Skin epidermis (tissue), 12 donors: ENCODE measurements around the gene PKP1.

Experiments used
- H3K27ac ChIP-seq, 21 experiments: fragments of 200-600 bp; sonication (generic) in 11 of 21; one replicate each; pipeline ENCODE4 v1.5.0; 2020; ENCODE audit warnings: mild to moderate bottlenecking in 3 of 21, inconsistent platforms in 2 of 21, moderate library complexity in 2 of 21
- H3K4me3 ChIP-seq, 7 experiments: fragments of 200-600 bp; sonication (generic) in 2 of 7; one replicate each; pipeline ENCODE4 v1.5.0; 2020; ENCODE audit warnings: inconsistent platforms in 2 of 7, mild to moderate bottlenecking in 2 of 7, moderate library complexity in 1 of 7

The PKP1 gene

DNA sequence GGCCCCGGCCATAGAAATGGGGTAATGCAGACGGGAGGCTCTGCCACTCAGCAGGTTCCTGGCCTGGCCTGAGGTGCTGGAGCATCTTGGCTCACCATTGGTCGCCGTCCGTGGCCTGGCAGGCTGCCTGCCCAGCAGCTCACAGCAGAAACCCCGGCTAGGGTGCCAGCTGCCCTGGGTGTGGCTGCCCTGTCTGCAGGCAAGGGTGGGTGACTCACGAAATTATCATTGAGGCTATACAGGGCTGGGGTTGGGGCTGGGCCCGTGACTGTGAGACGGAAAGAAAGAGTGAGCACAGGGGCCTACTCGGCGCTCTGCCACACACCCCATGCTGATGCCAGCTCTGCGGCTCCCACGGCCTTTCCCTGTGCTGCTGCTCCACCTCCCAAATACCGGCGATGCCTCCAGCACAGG, 8.0 kb upstream of the PKP1 start:
- H3K4me3 ChIP-seq: no peak overlapping the region
- peak overlapping the region in 18 of 21 experiments; percentile 52 to 89 (median 78) for H3K27ac ChIP-seq

GRCh38 chr1:201276891-201277290, 6.4 kb upstream of the PKP1 start:
- Histone ChIP-seq H3K4me3 (no peak overlapping the region), H3K27ac (peak overlapping the region in 19 of 21 experiments; percentile 25 to 89 (median 68))

GRCh38 chr1:201277441-201277840, 5.9 kb upstream of the PKP1 start:
- no peak overlapping the region for H3K4me3 ChIP-seq
- H3K27ac ChIP-seq: peak overlapping the region in 18 of 21 experiments; percentile 0 to 89 (median 68)

DNA sequence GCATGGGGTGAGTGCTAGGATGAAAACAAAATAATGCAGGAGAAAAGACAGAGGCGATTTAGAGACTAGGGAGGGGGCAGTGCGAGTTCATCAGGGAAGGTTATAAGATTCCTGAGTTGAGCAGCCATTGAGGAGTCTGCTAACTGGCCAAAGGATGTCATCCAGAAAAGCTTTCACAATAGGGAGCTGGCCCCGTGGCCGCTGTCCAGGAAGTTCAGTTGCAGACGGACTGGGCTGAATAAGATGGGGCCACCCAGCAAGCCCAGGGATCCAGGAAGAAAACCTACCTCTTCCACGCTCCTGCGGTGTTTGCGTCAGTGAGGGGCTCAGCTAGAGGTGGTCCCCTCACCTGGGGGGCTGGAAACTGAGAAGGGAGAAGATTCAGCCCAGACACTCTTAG, 4.0 kb upstream of the PKP1 start:
- no peak overlapping the region for H3K27ac ChIP-seq

DNA sequence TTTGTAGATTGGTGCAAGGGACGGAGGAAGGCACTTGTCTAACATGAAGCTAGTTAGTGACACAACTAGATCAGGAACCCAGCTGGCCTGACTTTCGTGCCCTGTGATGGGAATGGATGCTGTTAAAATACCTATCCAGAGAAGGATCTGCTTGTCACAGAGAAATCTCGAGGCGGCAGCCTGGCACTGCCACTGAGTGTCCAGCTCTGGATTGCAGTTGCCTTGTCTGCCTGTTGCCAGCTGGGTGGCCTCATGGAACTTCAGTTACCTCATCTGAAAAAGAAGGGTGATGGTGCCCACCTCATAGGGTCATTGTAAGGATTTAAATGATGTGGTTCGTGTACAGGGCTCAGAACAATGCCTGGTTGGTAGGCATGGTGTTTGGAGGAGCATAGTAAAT, 2.4 kb upstream of the PKP1 start:
- Histone ChIP-seq H3K27ac (no peak overlapping the region), H3K4me3 (no peak overlapping the region)

More for the DNA sequence above, 4.0 kb upstream of the PKP1 start:
- no peak overlapping the region for H3K4me3 ChIP-seq

DNA sequence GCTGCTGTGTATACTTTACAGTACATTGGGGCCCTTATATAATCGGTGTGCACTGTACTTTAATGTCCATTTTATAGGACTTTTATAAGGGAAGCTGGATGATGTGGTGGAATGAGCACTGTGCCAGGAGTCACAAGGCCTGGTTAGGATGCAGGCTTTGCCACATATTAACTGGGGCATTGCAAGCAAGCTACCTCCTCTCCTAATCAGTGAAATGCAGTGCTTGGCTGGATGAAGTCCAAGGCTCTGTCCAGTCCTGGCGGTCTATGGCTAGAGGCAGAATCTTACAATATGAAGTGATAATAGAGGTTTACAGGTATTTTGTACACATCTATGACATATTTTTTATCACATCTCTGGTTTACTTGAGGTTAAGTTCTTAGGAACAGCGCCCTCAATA, 1.7 kb upstream of the PKP1 start:
- Histone ChIP-seq H3K4me3 (no peak overlapping the region), H3K27ac (no peak overlapping the region)

- peak overlapping the region in 3 of 21 experiments; percentile 4 to 93 (median 89) for H3K27ac ChIP-seq
Observed at GRCh38 chr1:201282216-201282615, 1.1 kb upstream of the PKP1 start.

DNA sequence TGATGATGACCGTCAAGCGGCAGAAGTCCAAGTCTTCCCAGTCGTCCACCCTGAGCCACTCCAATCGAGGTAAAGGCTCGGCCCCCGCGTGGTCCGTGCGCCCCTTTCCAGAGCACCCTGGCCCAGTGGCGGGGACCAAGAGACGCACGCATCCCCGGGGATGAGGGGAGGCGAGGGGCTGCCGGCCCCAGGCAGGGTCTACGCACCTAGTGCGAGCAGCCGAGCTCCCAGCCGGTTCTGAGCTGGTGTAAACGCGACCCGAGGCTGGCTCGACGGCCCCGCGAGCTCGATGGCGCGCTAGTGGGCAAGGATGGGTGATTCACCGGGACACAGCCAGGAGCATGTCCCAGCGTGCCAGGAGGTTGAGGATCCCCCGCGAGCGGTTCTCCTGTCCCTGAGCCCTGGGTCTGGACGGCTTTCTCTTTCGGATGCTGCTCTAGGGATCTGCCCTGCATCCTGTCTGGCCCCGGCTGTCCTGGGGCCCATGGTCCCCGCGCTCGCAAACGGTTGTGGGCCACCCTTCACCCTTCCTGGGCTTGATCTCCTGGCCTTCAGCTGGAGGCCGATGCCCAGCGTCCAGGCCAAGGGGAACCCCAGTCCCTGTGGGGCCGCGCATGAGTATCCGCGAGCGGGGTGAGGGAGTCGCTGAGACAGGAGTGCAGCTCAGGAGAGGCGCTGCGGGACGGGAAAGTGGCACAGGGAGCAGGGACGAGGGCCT, 689 bp downstream of the PKP1 start:
- Histone ChIP-seq H3K27ac (peak overlapping the region; percentile 59 to 97 (median 89)), H3K4me3 (peak overlapping the region; percentile 31 to 59 (median 51))

More at GRCh38 chr1:201282216-201282615, 1.1 kb upstream of the PKP1 start:
- H3K4me3 ChIP-seq: no peak overlapping the region

GRCh38 chr1:201284636-201285035, 1.3 kb downstream of the PKP1 start:
- Histone ChIP-seq H3K27ac (peak overlapping the region; percentile 59 to 97 (median 89)), H3K4me3 (peak overlapping the region; percentile 31 to 59 (median 51))

GRCh38 chr1:201285846-201286245, 2.5 kb downstream of the PKP1 start:
- H3K4me3 ChIP-seq: peak overlapping the region; percentile 31 to 59 (median 51)
- peak overlapping the region in 19 of 21 experiments; percentile 64 to 97 (median 89) for H3K27ac ChIP-seq

DNA sequence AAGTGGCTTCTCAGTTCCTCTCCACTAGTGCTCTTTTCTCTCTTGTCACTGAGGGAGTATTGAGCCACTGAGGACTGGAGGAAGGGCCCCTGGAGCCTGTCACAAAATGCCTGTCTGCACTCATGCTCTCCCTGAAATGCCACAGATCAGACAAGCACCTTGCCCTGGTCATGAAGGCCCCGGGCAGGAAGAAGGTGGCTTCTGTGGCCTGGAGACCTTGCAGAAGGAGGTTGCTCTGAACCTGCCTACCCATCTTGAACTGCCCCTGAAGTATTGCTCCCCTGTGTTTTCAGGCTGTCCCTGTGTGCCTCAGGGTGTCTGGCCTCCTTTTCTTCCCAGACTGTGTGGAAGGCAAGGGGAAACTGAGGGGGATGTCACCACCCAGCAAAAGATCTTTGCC, 3.1 kb downstream of the PKP1 start:
- peak overlapping the region; percentile 31 to 59 (median 51) for H3K4me3 ChIP-seq
- H3K27ac ChIP-seq: peak overlapping the region in 20 of 21 experiments; percentile 14 to 97 (median 86)

- Histone ChIP-seq H3K27ac (peak overlapping the region in 17 of 21 experiments; percentile 18 to 97 (median 89)), H3K4me3 (peak overlapping the region; percentile 4 to 59 (median 51))
Observed at GRCh38 chr1:201288007-201288406, 4.7 kb downstream of the PKP1 start.

GRCh38 chr1:201288765-201289164, 5.5 kb downstream of the PKP1 start:
- Histone ChIP-seq H3K4me3 (peak overlapping the region in 4 of 7 experiments; percentile 2 to 59 (median 28)), H3K27ac (peak overlapping the region in 19 of 21 experiments; percentile 6 to 96 (median 75))

DNA sequence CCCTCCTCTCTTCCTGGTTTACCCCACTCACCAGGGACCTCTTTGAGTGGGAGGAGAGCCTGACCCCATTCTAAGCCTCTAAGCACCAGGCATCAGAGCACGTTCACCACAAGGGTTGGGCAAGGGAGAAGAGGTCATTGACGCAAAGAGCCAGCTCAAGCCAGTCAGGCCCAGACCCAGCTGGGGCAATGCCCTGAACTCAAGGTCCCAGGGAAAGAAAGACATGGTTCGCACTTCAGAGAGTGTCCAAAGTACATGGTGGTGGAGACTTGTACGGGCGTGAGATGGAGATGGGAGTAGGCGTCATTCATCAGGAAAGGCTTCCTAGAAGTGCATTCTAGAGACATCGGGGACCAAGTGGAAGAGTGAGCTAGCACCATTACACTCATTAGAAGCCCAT, 7.2 kb downstream of the PKP1 start:
- H3K4me3 ChIP-seq: no peak overlapping the region
- peak overlapping the region in 14 of 21 experiments; percentile 18 to 96 (median 52) for H3K27ac ChIP-seq

GRCh38 chr1:201291916-201292315, 8.6 kb downstream of the PKP1 start:
- peak overlapping the region in 10 of 21 experiments; percentile 8 to 96 (median 52) for H3K27ac ChIP-seq
- H3K4me3 ChIP-seq: no peak overlapping the region

DNA sequence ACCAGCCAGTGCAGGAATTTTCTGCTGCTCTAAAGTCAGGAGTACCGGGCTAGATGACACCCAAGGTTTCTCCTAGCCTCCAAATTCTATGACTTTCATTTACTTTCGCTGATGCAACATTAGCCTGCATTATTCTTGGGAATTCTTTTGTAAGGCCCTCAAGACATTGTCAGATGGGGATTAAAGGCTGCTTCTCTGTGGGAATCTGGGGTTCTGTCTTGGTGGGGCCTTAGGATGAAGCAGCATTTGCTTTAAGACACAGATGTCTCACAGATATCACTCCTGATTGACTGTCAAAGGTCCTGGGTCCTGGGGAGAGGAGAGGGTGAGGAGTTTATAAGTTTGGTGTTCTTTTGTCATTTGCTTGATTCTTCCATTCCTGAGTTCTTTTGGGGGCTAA, 11.6 kb downstream of the PKP1 start:
- Histone ChIP-seq H3K4me3 (no peak overlapping the region), H3K27ac (peak overlapping the region in 11 of 21 experiments; percentile 4 to 89 (median 56))

- H3K27ac ChIP-seq: peak overlapping the region in 14 of 21 experiments; percentile 4 to 89 (median 50)
- no peak overlapping the region for H3K4me3 ChIP-seq
Observed at GRCh38 chr1:201295346-201295745, 12.0 kb downstream of the PKP1 start.

DNA sequence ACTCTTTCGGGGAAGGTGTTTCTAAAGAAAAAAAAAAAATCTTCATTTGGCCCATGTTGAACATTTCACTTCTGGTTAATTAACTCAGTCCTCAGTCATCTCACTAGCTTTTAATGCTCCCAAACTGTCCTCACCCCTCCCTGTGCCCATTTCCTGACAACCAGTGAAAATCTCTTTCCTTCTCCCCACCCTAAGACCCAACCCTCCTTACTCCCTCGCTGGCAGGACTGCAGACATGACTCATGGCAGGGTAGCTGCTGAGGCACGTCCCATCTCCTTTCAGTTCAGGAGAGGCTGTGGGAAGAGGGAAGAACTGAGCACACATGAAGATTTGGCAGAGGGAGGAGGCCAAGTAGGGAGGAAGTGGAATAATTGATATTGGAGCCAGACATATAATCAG, 12.6 kb downstream of the PKP1 start:
- H3K27ac ChIP-seq: peak overlapping the region in 17 of 21 experiments; percentile 11 to 89 (median 50)
- H3K4me3 ChIP-seq: no peak overlapping the region

DNA sequence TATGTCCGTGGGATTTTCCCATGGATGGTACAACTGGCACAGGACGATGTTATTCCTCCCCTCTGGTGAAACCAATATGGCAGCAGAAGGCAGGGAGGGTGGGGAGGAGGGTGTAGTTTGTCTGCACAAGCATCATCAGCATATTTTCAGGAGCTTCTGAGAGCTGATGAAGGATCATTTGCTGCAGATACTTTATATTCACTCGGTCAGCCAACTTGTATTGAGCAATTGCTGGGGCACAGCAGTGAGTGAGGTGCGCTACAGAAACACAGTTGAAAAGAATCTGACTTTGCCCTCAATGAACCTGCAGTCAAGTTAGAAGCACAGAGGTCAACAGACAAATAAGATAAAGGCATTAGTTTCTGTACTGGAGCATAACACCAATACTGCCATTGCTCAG, 13.0 kb downstream of the PKP1 start:
- H3K27ac ChIP-seq: peak overlapping the region in 19 of 21 experiments; percentile 5 to 89 (median 46)

DNA sequence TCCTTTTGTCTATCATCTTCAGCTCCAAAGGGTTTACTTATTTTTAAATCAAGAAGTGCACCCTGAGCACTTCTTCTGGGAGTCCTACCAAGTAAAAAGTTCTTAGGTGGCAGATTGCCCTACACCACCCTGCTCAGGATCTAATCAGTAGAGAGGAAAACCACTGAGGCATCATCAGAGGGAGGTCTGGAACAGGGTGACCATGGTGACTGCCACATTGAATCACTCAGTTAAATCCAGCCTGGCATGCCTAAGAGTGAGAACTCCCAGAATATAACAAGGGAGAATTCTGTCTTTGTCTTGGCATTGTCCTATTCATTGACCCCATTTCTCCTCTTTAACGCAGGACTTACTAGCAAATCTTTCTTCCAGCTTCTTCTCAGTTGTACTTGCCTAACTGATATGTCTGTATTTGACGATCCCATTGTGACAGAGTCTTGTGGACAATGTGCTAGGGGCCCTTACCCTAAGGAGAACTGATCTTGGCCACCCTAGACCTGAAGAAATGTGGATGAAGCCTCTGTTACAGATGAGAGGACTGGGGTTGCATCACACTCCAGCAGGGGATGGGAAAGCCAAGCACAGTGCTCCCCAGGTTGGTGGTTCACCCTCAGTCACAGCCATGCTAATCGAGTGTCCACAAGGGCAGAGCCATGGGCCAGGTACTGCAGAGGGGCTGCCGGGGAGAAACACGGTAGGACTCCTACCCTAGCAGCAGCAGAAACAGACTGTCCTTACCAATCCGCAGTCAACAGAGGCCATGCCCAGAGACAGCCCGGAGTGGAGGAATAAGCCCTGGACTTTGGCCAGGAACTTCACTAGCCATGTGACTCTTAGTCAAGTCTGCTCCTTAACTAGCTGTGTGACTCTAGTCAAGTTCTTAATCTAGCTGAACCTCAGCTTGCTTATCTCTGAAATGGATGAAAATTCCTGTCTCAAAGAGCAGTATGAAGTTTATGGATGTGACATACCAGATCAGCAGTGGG, 15.4 kb downstream of the PKP1 start:
- Histone ChIP-seq H3K4me3 (no peak overlapping the region), H3K27ac (peak overlapping the region in 18 of 21 experiments; percentile 4 to 89 (median 62))

More for the DNA sequence above, 13.0 kb downstream of the PKP1 start:
- H3K4me3 ChIP-seq: no peak overlapping the region
